GM18873 (cell line): ENCODE measurements around the gene FBXL16.

Source experiments
- ATAC-seq: cut with Tn5 transposase; IDR thresholded peaks from one replicate; pipeline ENCODE4 v1.9.1; 2021; ENCODE audit warnings: mild to moderate bottlenecking, moderate library complexity, moderate number of reproducible peaks; ENCODE audit not compliant: unreplicated experiment, low FRiP score

FBXL16 gene

DNA sequence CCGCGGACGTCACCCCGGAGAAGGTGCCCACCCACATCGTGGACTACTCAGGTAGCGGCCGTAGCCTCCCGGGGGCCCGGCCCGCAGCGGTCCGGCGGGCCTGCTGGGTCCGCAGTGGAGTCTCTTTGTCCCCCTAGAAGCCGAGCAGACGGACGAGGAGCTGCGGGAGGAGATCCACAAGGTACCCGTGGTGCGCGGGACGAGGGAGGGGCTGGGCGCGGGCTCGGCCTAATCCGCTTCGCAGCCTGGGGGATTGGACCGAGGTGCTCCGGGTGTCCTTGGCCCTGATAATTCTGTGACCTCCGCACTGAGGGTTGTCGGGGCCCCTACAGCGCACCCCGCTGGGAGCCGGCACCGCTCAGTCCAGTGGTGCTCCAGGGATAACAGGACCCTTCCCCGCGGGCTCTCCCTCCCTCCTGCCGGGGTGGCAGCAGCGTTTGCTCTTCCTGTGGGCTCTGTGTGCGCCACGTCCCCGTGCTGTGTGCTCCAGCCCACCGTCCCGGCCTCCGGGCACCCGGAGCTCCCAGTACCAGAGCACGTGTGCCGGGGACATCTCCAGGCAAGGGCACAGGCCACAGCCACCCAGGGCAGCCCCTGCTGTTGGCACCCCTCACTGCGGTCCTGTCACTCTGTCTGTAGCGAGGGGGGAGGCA is 37.0 kb downstream of the FBXL16 start:
- no peak for ATAC-seq

DNA sequence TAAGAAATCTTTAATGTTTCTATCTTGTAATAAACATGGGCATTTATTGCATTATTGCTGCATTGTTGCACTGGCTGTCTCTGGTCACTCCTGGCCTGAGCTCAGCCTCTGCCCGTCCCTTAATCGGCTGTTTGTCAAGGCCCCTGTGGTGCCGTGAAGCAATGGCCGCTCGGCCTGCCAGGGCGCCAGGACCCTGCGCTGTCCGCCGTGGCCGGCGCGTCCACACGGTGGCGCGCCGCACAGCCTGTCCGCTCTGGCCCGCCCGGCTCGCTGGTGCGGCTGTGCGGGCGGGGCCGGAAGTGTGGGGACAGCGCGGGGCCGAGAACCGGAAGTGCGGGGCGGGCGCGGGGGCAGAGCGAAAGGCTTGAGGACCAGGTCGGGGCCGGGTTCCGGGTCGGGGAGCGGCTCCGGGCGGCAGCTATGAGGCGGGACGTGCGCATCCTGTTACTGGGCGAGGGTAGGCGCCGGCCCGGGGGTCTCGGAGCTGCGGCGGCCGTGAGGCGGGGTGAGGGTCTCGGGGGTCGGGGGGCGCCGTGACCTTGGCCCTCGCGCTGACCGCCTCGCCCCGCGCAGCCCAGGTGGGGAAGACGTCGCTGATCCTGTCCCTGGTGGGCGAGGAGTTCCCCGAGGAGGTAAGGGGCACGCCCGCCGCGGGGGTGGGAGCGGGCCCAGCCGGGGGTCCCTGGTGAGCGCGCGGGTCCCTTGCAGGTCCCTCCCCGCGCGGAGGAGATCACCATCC is 37.7 kb downstream of the FBXL16 start, which contains the start of gene RHOT2:
TSS of gene RHOT2 (plus strand) at position 353 of the 739 bp plus-strand sequence. CDS start at position 421, 68 bp downstream.
- no peak for ATAC-seq

DNA sequence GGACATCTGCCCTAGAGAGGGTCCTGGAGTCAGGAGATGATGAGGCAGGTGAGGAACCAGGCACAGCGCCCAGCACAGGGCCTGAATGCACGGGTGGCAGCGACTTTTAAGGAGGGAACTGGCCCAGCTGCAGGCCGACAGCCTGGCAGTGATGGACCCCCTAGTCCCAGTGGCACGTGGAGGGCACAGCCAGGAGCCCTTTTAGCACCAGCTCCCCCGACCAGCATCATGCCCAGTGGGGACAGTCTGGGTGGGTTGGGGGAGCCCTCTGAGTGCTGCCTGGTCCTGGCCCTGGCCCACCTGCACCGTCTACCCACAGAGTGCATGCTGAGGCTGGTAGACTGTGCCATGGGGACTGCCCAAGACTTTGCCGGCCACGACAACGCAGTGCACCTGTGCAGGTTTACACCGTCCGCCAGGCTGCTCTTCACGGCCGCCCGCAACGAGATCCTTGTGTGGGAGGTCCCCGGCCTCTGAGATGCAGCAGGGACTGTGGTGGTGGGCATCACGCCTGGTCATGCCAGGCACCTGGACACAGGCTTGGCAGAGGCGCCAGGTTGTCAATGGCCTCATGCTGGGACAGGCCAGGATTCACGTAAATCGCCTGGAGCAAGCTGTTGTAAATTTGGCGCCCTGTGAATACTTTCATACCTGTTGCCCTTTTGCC is 38.4 kb downstream of the FBXL16 start:
- ATAC-seq: no peak

DNA sequence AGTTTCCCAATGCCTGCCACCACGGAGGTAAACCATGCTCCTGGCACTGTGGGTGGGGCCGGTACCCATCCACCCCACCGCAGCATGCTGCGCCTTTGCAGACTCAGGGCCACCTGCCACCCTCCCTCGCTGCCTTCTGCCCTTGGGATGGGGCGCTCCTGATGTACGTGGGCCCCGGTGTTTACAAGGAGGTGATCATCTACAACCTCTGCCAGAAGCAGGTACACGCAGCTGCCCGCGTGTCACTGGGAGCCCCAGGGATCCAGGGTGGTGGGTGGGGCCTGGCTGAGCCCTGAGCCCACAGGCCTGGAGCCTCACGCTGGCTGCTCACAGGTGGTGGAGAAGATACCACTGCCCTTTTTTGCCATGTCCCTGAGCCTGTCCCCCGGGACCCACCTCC is 39.0 kb downstream of the FBXL16 start:
- no peak for ATAC-seq

DNA sequence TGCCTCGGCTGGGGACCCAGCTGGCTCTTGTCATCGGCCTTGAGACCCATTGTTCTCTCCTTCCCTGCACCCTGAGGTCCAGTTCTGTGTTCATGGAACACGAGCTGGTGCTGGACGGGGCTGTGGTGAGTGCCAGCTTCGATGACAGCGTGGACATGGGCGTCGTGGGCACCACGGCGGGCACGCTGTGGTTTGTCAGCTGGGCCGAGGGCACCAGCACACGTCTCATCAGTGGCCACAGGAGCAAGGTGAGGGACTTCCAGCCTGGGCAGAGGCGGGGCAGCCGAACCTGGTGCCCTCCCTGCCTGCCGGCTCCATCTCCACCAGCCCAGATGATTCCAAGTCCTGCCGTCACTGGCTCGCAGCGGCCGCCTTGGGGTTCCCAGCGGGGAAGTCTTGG is 43.0 kb downstream of the FBXL16 start:
- no peak for ATAC-seq

DNA sequence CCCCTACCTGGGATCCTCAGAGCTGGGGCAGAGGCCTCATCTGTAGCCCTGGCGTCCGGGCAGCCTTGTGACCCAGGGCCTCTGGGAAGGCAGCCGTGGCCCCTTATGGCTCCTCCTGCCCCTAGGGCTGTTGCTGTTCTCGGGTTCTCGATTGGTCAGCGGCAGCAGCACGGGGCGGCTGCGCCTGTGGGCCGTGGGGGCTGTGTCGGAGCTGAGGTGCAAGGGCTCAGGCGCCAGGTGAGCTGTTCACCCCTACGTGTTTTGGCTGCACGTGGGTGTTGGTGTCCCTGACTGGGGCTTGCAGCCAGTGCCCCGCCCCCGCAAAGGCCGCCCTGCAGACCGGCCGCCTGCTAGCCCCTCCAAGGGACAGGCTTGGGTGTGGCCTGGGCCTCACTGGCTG is 43.5 kb downstream of the FBXL16 start:
- ATAC-seq: no peak

DNA sequence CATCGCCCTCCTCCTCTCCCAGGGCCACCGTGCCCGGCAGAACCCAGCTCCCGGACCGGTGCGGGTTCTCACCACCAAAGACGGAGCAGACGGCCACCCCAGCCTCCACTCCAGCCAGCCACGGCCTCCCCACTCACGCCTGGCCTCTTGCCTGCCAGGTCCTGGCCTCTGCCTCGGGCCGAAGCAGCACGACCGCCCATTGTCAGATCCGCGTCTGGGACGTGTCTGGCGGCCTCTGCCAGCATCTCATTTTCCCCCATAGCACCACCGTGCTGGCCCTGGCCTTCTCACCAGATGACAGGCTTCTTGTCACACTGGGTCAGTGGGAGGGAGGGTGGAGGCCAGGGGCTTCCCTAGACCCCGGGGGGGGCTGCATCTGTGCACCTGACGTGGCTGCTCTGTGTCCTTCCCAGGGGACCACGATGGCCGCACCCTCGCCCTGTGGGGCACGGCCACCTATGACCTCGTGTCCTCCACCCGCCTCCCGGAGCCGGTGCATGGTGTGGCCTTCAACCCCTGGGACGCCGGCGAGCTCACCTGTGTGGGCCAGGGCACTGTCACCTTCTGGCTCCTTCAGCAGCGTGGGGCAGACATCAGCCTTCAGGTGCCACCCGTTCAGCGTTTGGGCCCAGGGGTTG is 44.3 kb downstream of the FBXL16 start:
- no peak for ATAC-seq

DNA sequence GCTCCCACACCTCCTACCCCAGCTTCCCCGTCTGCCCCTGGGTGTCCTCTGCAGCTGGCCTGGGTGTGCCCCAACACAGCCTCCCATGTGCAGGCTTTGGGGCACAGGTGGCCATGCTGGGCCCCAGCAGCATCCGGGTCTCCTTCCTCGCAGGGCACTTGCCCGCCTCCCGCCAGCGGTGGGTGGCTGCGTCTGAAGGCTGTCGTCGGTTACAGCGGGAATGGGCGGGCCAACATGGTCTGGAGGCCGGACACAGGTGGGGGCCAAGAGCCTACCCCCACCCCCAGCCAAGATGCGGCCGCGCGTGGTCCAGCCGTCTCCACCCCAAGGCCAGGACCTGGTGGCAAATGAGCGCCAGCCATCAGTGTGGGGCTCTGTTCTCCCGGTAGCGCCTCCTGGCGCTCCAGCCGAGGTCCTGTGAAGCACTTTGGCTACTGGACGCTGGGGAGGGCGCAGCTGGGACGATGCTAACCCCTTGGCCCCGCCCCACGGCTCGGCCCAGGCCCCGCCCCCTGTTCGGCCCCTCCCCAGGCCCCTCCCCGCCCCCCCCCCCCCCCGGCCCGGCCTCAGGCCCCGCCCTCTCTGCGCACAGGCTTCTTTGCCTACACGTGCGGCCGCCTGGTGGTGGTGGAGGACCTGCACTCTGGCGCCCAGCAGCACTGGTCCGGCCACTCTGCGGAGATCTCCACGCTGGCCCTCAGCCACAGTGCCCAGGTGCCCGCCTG is 45.0 kb downstream of the FBXL16 start:
- ATAC-seq: no peak

DNA sequence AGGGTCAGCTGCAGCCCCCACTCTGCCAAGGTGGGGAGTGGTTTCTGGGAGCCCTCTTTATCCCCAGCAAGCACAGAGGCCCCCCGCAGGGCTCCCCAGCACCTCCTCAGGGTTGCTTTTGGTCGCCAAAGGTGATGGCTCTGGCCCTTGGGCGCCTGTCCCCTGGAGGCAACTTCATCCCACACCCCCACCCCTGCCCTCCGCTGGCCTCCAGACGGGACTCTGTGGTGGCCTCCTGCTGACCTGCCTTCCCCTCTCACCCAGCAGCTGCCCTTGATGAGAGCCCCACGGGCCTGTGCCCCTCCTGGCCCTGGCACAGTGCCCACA is 45.5 kb downstream of the FBXL16 start:
- ATAC-seq: no peak

DNA sequence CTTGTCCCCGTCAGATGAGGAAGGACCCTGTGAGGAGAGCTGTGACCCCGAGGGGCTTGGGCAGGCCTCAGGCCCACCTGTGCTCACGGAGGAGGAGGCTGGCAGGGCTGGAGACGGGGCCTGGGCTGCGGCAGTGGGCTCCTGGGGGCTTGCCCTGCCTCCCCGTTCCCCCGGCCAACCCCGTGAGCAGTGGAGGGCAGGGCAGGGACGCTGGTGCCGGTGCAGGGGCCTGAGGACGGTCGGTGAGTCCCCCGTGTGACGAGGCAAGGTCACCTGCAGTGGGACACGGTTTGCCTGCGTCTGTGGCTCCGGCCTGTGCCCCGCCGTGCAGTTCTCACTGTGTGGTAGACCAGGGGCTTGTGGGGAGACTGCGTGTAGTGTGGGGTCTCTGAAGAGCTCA is 46.0 kb downstream of the FBXL16 start:
- no peak for ATAC-seq

DNA sequence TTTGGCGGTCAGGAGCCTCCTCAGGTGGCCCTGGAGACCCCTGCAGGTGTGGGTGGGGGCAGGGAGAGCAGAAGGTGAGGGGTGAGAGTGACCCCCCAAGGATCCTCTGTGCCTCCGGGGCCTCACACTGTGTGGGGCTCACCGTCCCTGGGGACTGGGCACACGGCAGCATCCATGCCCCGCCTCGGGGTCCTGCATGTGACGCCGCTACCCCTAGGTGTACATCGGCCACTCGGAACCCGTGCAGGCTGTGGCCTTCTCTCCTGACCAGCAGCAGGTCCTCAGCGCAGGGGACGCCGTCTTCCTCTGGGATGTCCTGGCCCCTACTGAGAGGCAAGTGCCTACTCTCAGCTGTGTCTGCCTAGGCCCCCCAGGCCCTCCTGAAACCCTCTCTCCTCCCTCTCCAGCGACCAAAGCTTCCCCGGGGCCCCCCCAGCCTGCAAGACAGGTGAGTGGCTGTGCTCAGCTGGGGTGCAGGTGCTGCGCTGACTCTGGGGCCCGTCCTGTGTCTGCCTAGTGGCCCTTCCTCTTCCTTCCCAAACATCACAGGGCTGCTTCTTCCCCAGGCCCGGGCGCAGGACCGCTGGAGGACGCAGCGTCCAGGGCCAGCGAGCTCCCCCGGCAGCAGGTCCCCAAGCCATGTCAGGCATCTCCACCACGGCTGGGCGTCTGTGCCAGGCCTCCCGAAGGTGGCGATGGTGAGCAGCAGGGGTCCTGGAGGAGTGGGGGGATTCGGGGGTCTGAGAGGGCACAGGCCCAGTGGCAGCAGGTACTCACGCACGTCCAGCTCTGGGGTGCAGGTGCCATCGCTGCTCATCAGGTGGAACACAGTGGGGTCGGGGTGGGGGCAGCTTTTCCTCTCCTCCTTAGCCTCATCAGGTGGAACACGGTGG is 46.7 kb downstream of the FBXL16 start:
- ATAC-seq: no peak

DNA sequence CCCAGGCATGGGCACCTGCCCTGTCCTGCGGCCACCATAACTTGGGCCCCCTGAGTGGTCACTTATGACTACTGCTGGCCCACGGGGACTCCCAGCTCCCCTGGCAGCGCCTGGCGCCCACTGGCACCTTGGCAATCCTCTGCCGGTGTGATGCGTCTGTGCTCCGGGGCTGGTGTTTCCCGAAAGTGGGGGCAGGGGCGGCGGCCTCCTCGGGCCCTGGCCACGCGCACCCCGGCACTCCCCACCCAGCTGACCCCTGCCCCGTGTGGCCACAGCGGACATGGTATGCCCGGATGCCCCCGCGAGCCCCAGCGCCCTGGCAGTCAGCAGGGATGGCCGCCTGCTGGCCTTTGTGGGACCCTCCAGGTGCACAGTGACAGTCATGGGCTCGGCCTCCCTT is 48.1 kb downstream of the FBXL16 start:
- ATAC-seq: no peak

DNA sequence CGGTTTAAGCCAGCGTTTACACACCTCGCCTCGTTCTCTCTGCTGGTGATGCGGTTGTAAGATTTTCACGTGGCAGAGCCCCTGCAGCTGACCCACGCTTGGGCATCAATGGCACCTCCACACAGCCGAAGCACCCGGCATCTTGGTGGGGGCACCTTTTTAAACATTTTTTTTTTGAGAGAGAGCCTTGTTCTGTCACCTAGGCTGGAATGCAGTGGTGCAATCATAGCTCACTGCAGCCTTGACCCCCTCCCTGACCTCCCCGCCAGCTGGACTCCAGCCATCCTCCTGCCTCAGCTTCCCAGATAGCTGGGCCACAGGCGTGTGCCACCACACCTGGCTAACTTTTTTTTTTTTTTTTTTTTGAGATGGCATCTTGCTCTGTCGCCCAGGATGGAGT is 51.6 kb downstream of the FBXL16 start:
- no peak for ATAC-seq

DNA sequence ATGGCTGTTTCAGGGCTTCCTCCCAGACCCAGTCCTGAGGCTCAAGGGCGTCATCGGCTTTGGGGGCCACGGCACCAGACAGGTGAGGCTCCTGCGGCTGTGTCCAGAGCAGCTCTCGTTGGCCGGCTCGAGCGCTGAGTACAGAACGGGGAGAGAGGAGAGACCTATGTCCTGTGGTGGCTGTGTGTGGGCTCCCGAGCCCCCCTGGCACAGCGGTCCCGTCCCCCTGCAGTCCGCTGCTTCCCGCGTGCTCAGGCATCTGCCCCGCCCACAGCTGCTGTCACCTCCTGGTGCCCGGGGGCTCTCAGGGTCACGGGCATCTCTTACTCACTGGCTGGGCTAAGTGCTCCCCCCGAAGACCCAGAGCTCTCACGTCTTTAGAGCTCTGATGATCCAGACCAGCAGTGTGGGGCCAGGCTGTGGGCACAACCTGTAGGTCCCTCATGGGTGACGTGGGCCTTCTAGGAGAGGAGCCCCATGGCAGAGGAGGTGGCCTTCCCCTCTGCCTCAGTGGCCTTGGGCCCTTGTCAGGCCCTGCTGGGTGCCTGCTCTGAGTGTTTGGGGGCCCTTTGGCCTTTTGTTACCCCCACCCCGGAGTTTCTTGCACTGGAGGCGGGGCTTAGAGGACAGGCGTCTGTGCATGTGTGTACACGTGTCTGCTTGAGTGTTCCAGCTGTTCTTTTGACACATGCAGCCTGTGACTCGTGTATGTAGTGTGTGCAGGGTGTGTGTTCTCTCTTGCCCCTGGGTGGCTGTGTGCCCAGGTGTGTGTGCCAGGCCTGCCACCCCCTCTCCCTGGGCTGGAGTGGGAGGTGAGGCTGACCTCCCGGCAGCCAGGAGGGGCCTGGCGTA is 52.9 kb downstream of the FBXL16 start:
- no peak for ATAC-seq

DNA sequence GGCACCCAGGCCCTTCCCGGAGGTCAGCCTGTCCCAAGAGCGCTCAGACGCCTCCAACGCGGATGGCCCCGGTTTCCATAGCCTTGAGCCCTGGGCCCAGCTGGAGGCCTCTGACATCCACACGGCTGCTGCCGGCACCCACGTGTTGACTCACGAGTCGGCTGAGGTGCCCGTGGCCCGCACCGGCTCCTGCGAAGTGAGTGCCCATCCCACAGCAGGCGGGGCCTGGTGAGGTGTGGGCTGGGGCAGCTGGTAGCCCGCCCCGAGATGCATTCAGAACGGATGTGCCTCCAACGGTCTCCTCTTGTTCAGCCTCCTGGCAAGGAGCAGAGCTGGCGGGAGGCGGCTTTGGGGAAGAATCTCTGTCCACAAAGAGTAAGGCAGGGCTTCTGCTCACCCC is 53.8 kb downstream of the FBXL16 start:
- ATAC-seq: no peak

DNA sequence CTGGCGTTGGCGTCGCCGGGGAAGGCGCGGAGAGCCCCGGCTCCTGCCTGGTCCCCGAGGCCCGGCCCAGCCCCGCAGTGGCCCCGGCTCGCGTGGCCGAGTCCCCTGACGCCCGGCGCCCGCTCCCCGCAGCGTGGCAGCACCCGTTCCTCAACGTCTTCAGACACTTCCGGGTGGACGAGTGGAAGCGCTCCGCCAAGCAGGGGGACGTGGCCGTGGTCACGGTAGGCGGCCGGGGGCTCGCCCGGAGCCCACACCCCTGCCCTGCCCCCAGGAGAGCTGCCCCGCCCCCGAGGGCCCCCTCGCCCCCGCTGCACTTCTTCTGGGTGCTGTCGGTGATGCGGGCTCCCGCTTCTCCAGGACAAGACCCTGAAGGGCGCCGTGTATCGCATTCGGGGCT is 56.0 kb downstream of the FBXL16 start:
- no peak for ATAC-seq

DNA sequence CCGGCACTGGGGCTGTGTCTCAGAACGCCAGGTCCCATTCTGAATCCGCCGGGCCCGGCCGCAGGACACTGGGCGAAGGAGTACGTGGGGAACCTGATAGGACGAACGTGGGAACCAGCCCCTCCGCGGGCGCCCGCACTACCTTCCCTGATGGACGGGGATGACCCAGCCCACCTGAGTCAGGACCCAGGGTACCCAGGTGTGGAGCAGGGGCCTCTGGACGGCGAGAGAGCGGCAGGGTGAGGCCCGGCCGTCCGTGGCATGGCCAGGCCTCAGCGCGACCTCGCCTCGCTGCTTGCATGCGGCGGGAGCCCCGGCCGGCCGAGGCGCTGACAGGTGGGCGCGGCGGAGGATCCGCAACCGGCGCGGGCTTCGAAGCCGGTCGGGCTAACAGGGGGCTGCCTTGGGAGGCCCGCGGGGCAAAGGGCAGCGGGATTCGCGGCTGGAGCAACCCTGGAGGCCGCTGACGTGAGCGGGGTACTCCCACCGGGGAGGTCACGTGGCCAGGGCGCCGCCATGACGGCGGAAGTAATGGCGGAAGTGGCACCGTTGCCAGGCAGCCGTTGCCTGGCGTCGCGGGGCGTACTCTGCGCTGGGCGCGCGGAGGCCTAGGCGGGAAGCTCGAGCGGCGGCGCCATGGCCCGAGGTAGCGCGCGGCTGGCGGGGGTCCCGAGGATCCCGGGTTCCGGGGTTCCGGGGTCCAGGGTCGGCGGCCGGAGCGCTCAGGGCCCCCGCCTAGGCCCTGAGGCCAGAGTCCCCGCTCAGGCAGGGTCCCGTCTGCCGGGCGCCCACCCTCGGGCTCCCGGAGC is 56.6 kb downstream of the FBXL16 start, which contains the start of gene WDR90:
TSS of gene WDR90 (plus strand) at position 585 of the 809 bp plus-strand sequence. CDS start at position 637, 52 bp downstream.
- no peak for ATAC-seq
